Measurements from ENCODE around the gene MYOZ3. TPM values are rescaled to one million over a fixed set of nuclear protein-coding genes. Genes with fewer than 3 reads are reported as not detected.
A peak's percentile ranks its signal among the peaks of the same experiment; 100 is the strongest.

The MYOZ3 gene
- total RNA-seq, 1 experiment from 2014 or later = not detected

DNA sequence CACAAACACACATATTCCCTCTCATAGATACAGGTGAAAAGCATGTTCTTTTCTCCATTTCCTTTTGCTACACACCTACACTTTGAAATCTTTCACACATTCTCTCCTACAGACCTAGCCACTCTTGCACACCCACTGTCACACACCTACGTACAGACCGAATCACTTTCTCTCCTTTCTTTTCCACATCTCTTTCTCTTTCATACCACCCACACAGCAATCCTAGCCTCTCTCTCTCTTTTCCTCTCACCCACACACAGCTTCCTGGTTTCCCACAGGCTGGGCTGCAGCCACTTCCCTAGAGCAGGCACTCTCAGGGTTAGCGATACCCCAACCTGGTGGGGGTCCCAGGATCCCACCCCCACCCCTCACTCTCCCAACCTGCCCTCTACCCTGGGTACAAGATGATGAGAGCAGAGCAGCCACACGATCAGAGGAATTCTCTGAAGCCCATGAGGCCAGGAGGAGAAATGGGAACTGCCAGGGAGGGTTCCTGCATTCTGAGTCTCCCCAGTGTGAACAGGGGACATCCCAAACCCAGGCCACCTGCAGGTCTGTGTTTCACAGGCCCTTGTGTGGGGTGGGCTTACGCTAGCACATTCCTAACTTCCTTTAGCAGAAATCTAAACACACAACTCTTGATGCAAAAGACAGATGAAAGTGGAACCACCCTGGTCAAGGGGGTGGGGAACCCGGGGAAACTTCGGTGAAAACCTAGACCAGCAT, 37.7 kb upstream of the MYOZ3 start:
- no peak overlapping the region for H3K9ac ChIP-seq (ENCODE audit: low read length)
- DNase-seq (no peak), ATAC-seq (no peak)
- POLR2A ChIA-PET (ENCODE audit: unreplicated experiment) = no interaction called here
- H3K27ac ChIP-seq (ENCODE audit: low read length) = no peak overlapping the region
- no TSS peak for BruUV-seq (replicated peaks)
- CTCF ChIA-PET = no interaction called here
- no peaks in the 10 kb centered on the region for H3K79me2 ChIP-seq (ENCODE audit: low read length)
- H4K20me1 ChIP-seq (ENCODE audit: low read length) = no peaks in the 10 kb centered on the region
- TF ChIP-seq EZH2phosphoT487 (IDR thresholded peaks at IDR 0.05; ENCODE audit: borderline replicate concordance, low read length) = no peak
- no peak for TF ChIP-seq EZH2 (IDR thresholded peaks at IDR 0.05; ENCODE audit: low read length, unreplicated experiment)
- TF ChIP-seq, protein P1, sequence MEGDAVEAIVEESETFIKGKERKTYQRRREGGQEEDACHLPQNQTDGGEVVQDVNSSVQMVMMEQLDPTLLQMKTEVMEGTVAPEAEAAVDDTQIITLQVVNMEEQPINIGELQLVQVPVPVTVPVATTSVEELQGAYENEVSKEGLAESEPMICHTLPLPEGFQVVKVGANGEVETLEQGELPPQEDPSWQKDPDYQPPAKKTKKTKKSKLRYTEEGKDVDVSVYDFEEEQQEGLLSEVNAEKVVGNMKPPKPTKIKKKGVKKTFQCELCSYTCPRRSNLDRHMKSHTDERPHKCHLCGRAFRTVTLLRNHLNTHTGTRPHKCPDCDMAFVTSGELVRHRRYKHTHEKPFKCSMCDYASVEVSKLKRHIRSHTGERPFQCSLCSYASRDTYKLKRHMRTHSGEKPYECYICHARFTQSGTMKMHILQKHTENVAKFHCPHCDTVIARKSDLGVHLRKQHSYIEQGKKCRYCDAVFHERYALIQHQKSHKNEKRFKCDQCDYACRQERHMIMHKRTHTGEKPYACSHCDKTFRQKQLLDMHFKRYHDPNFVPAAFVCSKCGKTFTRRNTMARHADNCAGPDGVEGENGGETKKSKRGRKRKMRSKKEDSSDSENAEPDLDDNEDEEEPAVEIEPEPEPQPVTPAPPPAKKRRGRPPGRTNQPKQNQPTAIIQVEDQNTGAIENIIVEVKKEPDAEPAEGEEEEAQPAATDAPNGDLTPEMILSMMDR (conservative IDR thresholded peaks at IDR 0.05; ENCODE audit: low read depth, low read length) = no peak
- no peaks in the 10 kb centered on the region for H3K9me2 ChIP-seq (replicated peaks; ENCODE audit: low read length)
- no peak overlapping the region for H2AFZ ChIP-seq (ENCODE audit: low read length)
- no peak overlapping the region for H3K4me2 ChIP-seq (ENCODE audit: low read length)
- intact Hi-C loops (cut with micrococcal nuclease) = no loop called here
- H3K4me1 ChIP-seq (ENCODE audit: insufficient read depth, low read length) = peaks cover 9% of the 10 kb centered on the region
- H3K9me3 ChIP-seq (ENCODE audit: low read length) = no peaks in the 10 kb centered on the region
- H3K4me3 ChIP-seq (ENCODE audit: low read length) = no peak overlapping the region
- H3K27me3 ChIP-seq (ENCODE audit: low read length) = no peaks in the 10 kb centered on the region
- H3K36me3 ChIP-seq (ENCODE audit: low read depth, low read length) = no peaks in the 10 kb centered on the region
- no peaks in the 10 kb centered on the region for H3F3A ChIP-seq (ENCODE audit: low read length, unreplicated experiment)

DNA sequence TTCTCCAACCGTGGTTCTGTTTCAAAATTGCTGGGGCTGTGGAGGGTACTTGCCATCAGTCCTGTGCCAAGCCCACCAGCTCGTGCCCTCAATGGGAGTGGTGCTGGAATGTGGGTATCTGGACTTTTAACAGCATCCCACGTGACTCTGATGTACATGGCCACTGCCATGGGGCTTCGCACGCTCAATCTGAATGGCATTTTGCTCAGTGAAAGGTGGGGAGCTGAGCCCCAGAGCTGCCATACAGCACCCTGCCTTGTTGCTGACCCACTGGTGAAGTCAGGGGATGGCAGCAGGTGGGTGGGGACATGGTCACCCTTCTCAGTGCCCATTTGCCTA, 37.2 kb upstream of the MYOZ3 start:
- CTCF ChIA-PET = no interaction called here
- H4K20me1 ChIP-seq (ENCODE audit: low read length) = no peaks in the 10 kb centered on the region
- peaks cover 12% of the 10 kb centered on the region for H3K4me1 ChIP-seq (ENCODE audit: insufficient read depth, low read length)
- H3K27ac ChIP-seq (ENCODE audit: low read length) = no peak overlapping the region
- H3K36me3 ChIP-seq (ENCODE audit: low read depth, low read length) = no peaks in the 10 kb centered on the region
- no peaks in the 10 kb centered on the region for H3K79me2 ChIP-seq (ENCODE audit: low read length)
- intact Hi-C loops (cut with micrococcal nuclease) = no loop called here
- no peak overlapping the region for H3K9ac ChIP-seq (ENCODE audit: low read length)
- H3K9me3 ChIP-seq (ENCODE audit: low read length) = no peaks in the 10 kb centered on the region
- no peaks in the 10 kb centered on the region for H3K9me2 ChIP-seq (replicated peaks; ENCODE audit: low read length)
- H2AFZ ChIP-seq (ENCODE audit: low read length) = peak overlapping the region; percentile 72
- ATAC-seq (no peak), DNase-seq (no peak)
- H3K4me3 ChIP-seq (ENCODE audit: low read length) = peak overlapping the region; percentile 57; the same call in 1 of the 2 replicates
- no TSS peak for BruUV-seq (replicated peaks)
- POLR2A ChIA-PET (ENCODE audit: unreplicated experiment) = no interaction called here
- no peaks in the 10 kb centered on the region for H3K27me3 ChIP-seq (ENCODE audit: low read length)
- TF ChIP-seq EZH2 (IDR thresholded peaks at IDR 0.05; ENCODE audit: low read length, unreplicated experiment) (no peak), EZH2phosphoT487 (IDR thresholded peaks at IDR 0.05; ENCODE audit: borderline replicate concordance, low read length) (no peak)
- TF ChIP-seq, protein P1 (conservative IDR thresholded peaks at IDR 0.05; ENCODE audit: low read depth, low read length) = no peak
- no peaks in the 10 kb centered on the region for H3F3A ChIP-seq (ENCODE audit: low read length, unreplicated experiment)
- H3K4me2 ChIP-seq (ENCODE audit: low read length) = peak overlapping the region; percentile 80

DNA sequence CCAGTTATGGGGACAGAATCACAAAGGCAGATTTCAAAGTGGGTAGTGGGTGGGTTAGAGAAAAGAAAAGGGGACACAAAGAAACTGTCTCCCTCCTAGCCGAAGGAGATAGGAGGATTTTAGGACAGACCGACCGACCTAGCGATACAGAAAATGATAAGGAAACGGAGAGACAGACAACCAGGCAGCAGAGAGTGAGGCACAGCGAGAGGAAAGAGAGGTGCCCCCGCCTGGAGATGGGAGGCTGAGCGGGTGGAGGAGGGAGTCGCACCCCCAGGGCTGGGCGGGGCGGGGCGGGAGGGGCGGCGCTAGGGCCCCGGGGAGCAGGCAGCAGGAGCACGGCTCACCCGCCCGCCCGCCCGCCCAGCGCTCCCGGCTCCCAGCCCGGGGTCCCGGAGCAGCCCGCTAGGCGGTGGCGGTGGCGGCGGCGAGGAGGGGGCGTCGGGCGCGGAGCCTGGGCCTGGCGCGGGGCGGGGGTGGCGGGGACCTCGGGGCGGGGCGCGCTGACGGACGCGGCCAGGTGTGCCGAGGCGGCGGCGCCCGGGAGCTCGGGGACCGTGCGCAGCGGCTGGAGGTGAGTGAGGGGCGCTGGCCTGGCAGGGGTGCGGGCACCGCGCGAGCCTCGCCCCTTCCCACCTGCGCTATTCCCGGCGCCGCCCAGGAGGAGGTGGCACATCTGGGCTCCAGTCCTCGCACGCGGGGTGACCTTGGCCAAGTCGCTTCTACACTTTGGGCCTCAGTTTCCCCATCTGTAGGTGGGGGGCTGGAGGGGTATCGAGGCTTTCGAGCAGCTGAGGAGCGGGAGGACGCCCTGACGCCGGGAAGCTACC, 36.5 kb upstream of the MYOZ3 start:
- Histone ChIP-seq H3K9me3 (ENCODE audit: low read length) (no peaks in the 10 kb centered on the region), H3K4me1 (ENCODE audit: insufficient read depth, low read length) (peaks cover 15% of the 10 kb centered on the region), H3K4me2 (ENCODE audit: low read length) (peak overlapping the region; percentile 96), H3K27ac (ENCODE audit: low read length) (no peak overlapping the region), H3K9ac (ENCODE audit: low read length) (peak overlapping the region; percentile 38; the same call in 1 of the 2 replicates), H4K20me1 (ENCODE audit: low read length) (no peaks in the 10 kb centered on the region), H3K27me3 (ENCODE audit: low read length) (no peaks in the 10 kb centered on the region), H3K4me3 (ENCODE audit: low read length) (peak overlapping the region; percentile 75), H2AFZ (ENCODE audit: low read length) (peak overlapping the region; percentile 77), H3K79me2 (ENCODE audit: low read length) (no peaks in the 10 kb centered on the region), H3K36me3 (ENCODE audit: low read depth, low read length) (no peaks in the 10 kb centered on the region), H3K9me2 (replicated peaks; ENCODE audit: low read length) (no peaks in the 10 kb centered on the region), H3F3A (ENCODE audit: low read length, unreplicated experiment) (no peaks in the 10 kb centered on the region)
- no peak for DNase-seq
- no TSS peak for BruUV-seq (replicated peaks)
- peak; percentile 68 for ATAC-seq
- CTCF ChIA-PET = no interaction called here
- no peak for TF ChIP-seq EZH2phosphoT487 (IDR thresholded peaks at IDR 0.05; ENCODE audit: borderline replicate concordance, low read length)
- TF ChIP-seq, protein P1 (conservative IDR thresholded peaks at IDR 0.05; ENCODE audit: low read depth, low read length) = no peak
- TF ChIP-seq EZH2 (IDR thresholded peaks at IDR 0.05; ENCODE audit: low read length, unreplicated experiment) = no peak
- POLR2A ChIA-PET (ENCODE audit: unreplicated experiment) = no interaction called here
- intact Hi-C loops (cut with micrococcal nuclease) = no loop called here

All from PC-3 (cell line).